GM18870 (cell line): ENCODE measurements around the gene IL1RL1.

Experiments used
- ATAC-seq: cut with Tn5 transposase; IDR thresholded peaks from one replicate; pipeline ENCODE4 v1.9.1; 2021; ENCODE audit warnings: moderate library complexity; ENCODE audit not compliant: unreplicated experiment

The IL1RL1 gene

GRCh38 chr2:102334486-102334885 lies 23.1 kb downstream of the IL1RL1 start:
- no peak for ATAC-seq

DNA sequence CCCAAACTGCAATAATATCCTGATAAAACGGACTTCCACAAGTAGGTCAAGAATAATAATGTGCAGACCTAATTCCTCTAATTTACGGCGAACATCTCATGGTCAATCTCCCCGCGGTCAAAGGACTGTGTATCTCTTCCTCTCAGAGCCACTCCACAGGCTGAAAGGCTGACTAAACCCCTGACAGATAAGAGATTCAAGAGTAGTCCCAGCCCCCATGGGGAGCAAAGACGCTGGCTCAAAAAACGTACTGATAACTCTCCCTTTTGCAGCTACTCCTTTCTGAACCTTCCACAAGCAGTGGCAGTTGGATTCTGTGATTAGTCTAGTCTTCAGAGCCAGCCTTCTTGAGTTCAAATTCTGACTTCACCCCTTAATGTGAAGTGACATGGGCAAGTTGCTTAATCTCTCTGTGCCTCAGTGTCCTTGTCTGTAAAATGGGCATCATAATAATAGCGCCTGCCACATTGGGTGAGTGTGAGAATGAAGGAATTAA lies 24.6 kb downstream of the IL1RL1 start:
- ATAC-seq, result no peak

GRCh38 chr2:102336502-102336945 lies 25.2 kb downstream of the IL1RL1 start:
- no peak for ATAC-seq

- no peak for ATAC-seq
Measured at GRCh38 chr2:102337012-102337411, 25.6 kb downstream of the IL1RL1 start.

GRCh38 chr2:102337481-102338386 lies 26.4 kb downstream of the IL1RL1 start:
- ATAC-seq, result no peak

DNA sequence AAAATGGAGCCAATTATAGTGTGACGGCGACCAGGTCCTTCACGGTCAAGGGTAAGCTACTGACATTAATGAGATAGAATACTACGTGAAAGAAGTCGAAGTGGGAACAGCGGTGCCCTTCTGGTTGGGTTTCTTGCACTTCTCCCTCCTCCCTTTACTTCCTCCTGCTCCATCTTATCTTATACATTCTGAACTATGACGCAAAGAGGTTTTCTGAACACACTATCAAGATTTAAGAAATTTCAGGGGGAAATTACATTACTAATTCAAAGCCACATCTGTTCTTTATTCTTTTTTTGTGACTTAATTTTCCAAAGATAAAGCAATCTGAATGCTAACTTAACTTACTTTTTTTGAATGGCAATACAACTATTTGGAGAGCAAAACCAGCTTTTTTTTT lies 29.4 kb downstream of the IL1RL1 start:
- no peak for ATAC-seq

- ATAC-seq, result no peak
Measured at GRCh38 chr2:102342888-102343287, 31.5 kb downstream of the IL1RL1 start.

GRCh38 chr2:102344397-102344796 lies 33.0 kb downstream of the IL1RL1 start:
- no peak for ATAC-seq

DNA sequence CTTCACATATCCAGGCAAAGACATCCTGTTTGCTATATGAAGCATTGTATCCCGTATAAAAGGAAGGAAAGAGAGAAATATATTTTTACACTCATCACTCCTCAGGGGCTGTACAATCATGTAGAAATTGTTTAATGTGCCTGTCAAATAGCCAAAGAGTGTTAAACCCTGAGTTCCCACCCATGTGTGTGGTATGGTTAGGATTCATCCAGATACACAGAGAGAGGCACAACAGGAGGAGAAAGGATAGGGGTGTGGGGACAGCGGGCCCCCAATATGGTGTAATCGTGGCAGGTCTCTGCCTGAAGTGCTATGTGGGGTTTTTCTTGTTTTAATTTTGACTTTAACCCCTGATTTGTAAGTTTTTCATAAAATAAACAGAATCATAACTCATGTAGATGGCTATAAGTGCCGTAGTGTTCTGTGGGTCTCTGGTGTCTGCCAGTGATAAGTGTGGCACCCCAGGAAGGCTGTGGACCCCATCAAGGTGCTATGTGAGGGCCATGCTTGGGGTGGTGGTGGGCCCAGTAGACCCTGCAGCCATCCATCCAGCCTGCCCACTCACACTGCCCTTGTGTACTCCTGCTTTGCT lies 34.1 kb downstream of the IL1RL1 start:
- ATAC-seq, result no peak

DNA sequence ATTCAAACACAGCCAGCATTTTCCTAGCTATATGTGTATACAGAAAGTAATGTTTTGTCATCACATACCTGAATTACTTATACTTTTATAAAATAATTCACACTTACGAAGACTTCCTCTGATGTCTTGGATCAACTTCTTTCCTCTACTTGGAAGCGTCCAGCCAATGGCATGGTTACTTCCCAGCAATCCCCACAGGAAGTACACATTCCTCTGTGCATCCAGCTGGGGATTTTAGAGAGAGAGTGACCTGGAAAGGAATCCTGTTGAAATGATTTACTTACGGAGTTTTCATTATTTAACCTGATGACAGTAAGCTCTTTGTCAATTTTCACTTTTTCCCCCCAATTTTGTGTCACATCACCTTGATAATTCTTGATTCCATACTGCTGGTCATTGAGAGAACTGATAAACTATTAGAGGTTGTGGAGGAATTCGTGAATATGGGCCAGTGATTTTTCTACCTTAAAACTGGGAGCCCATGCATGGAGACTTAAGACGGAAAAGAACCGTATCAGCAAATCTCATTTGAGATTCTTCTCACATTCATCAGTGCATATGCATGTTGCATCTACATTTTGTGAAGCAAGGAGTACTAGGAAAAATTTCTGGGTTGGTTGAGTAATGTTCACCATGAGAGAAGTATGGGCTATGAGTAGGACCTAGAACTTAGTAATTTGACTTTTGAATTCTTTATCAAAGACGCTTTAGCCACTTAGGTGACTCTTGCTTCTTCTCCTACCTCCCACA lies 35.2 kb downstream of the IL1RL1 start:
- no peak for ATAC-seq

GRCh38 chr2:102350137-102350793 lies 38.9 kb downstream of the IL1RL1 start:
- no peak for ATAC-seq

GRCh38 chr2:102355526-102356380 lies 44.4 kb downstream of the IL1RL1 start, which contains the start of gene IL18R1:
IL18R1 (plus strand) TSS chr2:102355796; CDS start chr2:102362661, 6,865 bp downstream.
- peak; percentile 74 for ATAC-seq

DNA sequence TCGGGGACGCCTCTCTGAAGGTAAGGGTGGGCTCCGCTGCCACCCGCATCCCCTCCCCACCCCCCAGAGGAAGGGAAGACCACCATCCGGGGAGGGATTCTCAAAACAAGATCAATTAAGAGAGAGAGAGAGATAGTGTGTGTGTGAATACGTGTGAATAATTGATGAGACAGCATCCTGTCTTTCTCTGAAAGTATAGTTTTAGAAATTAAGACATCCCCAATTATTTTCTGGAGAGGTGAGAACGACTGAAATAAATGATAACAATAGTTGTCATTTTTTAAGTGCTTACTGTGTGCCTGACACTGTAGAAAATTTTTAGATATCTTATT lies 45.0 kb downstream of the IL1RL1 start:
- ATAC-seq, result peak; percentile 6

GRCh38 chr2:102356741-102357140 lies 45.4 kb downstream of the IL1RL1 start:
- ATAC-seq, result no peak

DNA sequence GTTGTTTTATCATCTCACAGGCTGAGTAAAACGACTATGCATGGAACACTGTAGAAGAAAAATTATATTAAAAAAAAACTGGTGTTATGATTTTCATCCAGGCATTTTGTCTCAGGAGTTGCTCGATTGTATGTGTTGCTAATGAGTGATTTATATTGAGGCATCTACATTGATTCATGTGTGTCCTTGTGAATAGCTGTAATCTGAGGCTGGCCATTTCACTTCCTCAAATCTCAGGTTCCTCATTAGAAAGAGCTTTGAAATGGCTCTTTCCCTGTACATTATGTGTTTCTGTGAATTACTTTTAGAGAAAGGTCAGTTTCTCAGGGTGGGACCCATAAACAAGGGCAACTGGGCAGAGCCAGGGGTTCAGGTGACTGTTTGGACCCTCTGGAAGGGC lies 46.6 kb downstream of the IL1RL1 start:
- no peak for ATAC-seq

DNA sequence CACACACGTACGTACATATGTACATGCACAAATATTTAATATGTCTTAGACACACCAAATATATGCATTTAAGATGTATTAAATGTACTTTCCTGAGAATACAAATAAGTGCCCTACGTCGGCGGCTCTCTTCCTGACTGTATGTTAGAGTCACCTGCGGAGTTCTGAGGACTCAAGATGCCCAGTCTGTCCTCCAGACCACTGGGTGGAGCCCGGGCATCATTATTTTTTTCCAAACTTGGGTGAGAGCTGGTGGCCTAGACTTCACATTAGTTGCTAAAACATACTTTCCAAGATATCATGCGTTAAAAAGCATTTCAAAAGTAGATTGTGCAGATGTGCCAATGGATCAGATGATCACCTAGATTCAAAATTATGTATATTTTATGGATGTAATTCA lies 47.1 kb downstream of the IL1RL1 start:
- ATAC-seq, result no peak

GRCh38 chr2:102359527-102359926 lies 48.2 kb downstream of the IL1RL1 start:
- no peak for ATAC-seq

GRCh38 chr2:102361632-102362241 lies 50.4 kb downstream of the IL1RL1 start:
- no peak for ATAC-seq

GRCh38 chr2:102365763-102366162 lies 54.4 kb downstream of the IL1RL1 start:
- no peak for ATAC-seq
